ENCODE data around the gene FBRSL1. TPM values are rescaled to one million over a fixed set of nuclear protein-coding genes. Genes with fewer than 3 reads are reported as not detected.

The FBRSL1 gene
- total and polyA plus RNA-seq, 9 of the 15 experiments (the other 6 are each of a cell fraction or from before 2014, with no cell fraction given): 0.24 to 129 (median 7.3) TPM

GRCh38 chr12:132527186-132527882 lies 37.4 kb downstream of the FBRSL1 start:
- Histone ChIP-seq H2AFZ (ENCODE audit: low read depth, low read length) (no peak overlapping the region), H3K4me3 (no peak overlapping the region), H3K4me1 (replicated peaks in 1 of 2; ENCODE audit: control insufficient read depth in 2 of 2, insufficient read depth in 2 of 2, low read length in 2 of 2) (peaks cover 0 to 66% of the 10 kb centered on the region in 2 experiments; a peak in 2 of 5 replicates), H3K79me2 (ENCODE audit: control insufficient read depth, insufficient read depth, low read length) (no peaks in the 10 kb centered on the region), H3K27me3 (ENCODE audit: control insufficient read depth in 2 of 2, insufficient read depth in 2 of 2, low read length in 2 of 2) (no peaks in the 10 kb centered on the region), H3K36me3 (ENCODE audit: control insufficient read depth, insufficient read depth, low read length) (no peaks in the 10 kb centered on the region), H3K27ac (ENCODE audit: extremely low read depth, low read depth, low read length) (no peak overlapping the region), H3K4me2 (ENCODE audit: insufficient read depth, low read length) (no peak overlapping the region), H3K9ac (ENCODE audit: insufficient read depth in 1 of 2, low read depth in 2 of 2, low read length in 2 of 2) (no peak overlapping the region), H3K9me1 (ENCODE audit: control insufficient read depth, insufficient read depth, low read length) (no peaks in the 10 kb centered on the region), H4K20me1 (replicated peaks; ENCODE audit: control insufficient read depth, insufficient read depth, low read length) (peaks cover 18% of the 10 kb centered on the region), H3K9me3 (replicated peaks; ENCODE audit: control insufficient read depth, insufficient read depth, low read depth, low read length) (no peaks in the 10 kb centered on the region)
- CTCF ChIA-PET (ENCODE audit: low intra/inter-chr PET ratio): no interaction called here
- TF ChIP-seq ZNF263 (CRISPR knock-in tag; IDR thresholded peaks at IDR 0.05; ENCODE audit: borderline replicate concordance) (no peak), CTCF (IDR thresholded peaks at IDR 0.05 in 2 of 3, conservative IDR thresholded peaks at IDR 0.05 in 1 of 3; ENCODE audit: insufficient read depth in 2 of 3, low read depth in 1 of 3, low read length in 3 of 3) (no peak), E2F4 (CRISPR knock-in tag; IDR thresholded peaks at IDR 0.05; ENCODE audit: low read depth) (no peak), KDM1A (IDR thresholded peaks at IDR 0.05) (no peak), GTF2B (IDR thresholded peaks at IDR 0.05; ENCODE audit: extremely low read depth, insufficient read length) (no peak), RBM14 (IDR thresholded peaks at IDR 0.05; ENCODE audit: borderline replicate concordance, insufficient read depth, low read depth, low read length) (no peak), TCF7 (IDR thresholded peaks at IDR 0.05; ENCODE audit: borderline replicate concordance) (no peak), MEF2A (IDR thresholded peaks at IDR 0.05; ENCODE audit: control insufficient read depth, low read depth, low read length) (no peak), ZNF644 (tag; IDR thresholded peaks at IDR 0.05; ENCODE audit: low read depth) (no peak), NCOA2 (IDR thresholded peaks at IDR 0.05; ENCODE audit: partially characterized antibody in 2 of 2) (no peak), MYC (IDR thresholded peaks at IDR 0.05; ENCODE audit: low read depth, low read length) (no peak), MYC (CRISPR knock-in tag; IDR thresholded peaks at IDR 0.05; ENCODE audit: borderline replicate concordance, low read depth) (no peak), HOXB6 (CRISPR knock-in tag; IDR thresholded peaks at IDR 0.05; ENCODE audit: borderline replicate concordance) (no peak), RFX7 (CRISPR knock-in tag; IDR thresholded peaks at IDR 0.05) (no peak), NCOR1 (IDR thresholded peaks at IDR 0.05) (no peak)
- intact Hi-C loops (cut with micrococcal nuclease): no loop called here
- ATAC-seq (no peak), FAIRE-seq (no peak), DNase-seq (ENCODE audit: extremely low read depth in 1 of 4, low spot score in 3 of 4) (no peak)
- WGBS (ENCODE audit: insufficient coverage, low coverage, missing lambda C conversion rate): 66% methylated on average over 14 of the region's 25 CpGs
- no TSS peak for BruUV-seq (replicated peaks)
- in situ Hi-C loops (cut with MboI): no loop called here
- POLR2A ChIA-PET: interaction anchor here (0.6 to 1.2 kb wide), 3 partner anchors 33 to 311 kb away, joined by 3 to 5 read pairs (median 3); no protein-coding TSS in a partner anchor
